ENCODE results near the gene IFI6.

DNA sequence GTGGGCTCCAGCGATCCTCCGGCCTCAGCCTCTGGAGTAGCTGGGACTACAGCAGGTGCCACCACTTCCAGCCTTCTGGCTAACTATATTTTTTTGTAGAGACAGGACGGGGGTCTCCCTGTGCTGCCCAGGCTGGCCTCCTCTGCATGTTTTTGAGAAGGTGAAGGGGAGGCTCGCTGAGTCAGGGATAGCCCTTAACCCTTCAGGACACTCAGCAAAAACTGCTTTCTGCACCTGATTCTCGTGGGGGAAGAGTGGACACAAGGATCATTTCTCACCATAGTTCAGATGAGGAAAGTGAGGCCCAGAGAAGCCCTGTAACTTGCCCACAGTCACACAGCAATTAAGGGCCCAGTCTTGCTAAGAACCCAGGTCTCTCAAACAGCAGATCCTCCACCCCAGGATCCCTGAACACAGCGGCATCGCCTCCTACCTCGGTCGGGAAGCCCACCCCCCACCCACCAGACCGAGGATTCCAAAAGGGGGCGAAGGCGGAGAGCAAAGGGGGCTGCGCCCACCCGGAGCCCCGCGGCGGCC is 38.3 kb downstream of the IFI6 start:
- TF ChIP-seq, protein P1, sequence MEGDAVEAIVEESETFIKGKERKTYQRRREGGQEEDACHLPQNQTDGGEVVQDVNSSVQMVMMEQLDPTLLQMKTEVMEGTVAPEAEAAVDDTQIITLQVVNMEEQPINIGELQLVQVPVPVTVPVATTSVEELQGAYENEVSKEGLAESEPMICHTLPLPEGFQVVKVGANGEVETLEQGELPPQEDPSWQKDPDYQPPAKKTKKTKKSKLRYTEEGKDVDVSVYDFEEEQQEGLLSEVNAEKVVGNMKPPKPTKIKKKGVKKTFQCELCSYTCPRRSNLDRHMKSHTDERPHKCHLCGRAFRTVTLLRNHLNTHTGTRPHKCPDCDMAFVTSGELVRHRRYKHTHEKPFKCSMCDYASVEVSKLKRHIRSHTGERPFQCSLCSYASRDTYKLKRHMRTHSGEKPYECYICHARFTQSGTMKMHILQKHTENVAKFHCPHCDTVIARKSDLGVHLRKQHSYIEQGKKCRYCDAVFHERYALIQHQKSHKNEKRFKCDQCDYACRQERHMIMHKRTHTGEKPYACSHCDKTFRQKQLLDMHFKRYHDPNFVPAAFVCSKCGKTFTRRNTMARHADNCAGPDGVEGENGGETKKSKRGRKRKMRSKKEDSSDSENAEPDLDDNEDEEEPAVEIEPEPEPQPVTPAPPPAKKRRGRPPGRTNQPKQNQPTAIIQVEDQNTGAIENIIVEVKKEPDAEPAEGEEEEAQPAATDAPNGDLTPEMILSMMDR (IDR thresholded peaks at IDR 0.05 in 2 of 3, conservative IDR thresholded peaks at IDR 0.05 in 1 of 3; ENCODE audit: borderline replicate concordance in 1 of 3, insufficient read depth in 1 of 3, low read depth in 2 of 3, low read length in 2 of 3): no peak
- TF ChIP-seq MAX (IDR thresholded peaks at IDR 0.05) (no peak), POLR2A (IDR thresholded peaks at IDR 0.05; ENCODE audit: borderline replicate concordance, extremely low read depth, insufficient read depth, insufficient read length) (no peak), JUND (IDR thresholded peaks at IDR 0.05) (no peak)

All from HCT116 (cell line).